GM12878 (cell line): ENCODE results near the gene KCNAB2. TPM values are rescaled to one million over a fixed set of nuclear protein-coding genes. Genes with fewer than 3 reads are reported as not detected.

ENCODE experiments used
- ATAC-seq: fragments of 200-7000 bp; cut with Tn5 transposase; 3 replicates; pipeline ENCODE4 v1.9.1; 2020; ENCODE audit warnings: mild to moderate bottlenecking, moderate library complexity
- BruUV-seq: library from RNA; stranded (reverse); fragments of 400-500 nt; replicated peaks from 2 replicates; lab custom pipeline; 2021; lab: Mats Ljungman, UMichigan
- CTCF ChIA-PET: fragments of 300-600 bp; sonication (Branson Sonifier 250); formaldehyde crosslinking; extraction: SDS; loops from one replicate; lab custom pipeline; 2021; ENCODE audit warnings: inconsistent platforms; lab: Yijun Ruan, JAX
- POLR2A ChIA-PET: fragments of 350-600 bp; formaldehyde crosslinking; extraction: SDS; loops from one replicate; lab custom pipeline; 2021; ENCODE audit warnings: inconsistent platforms; lab: Charles Lee
- RAD21 ChIA-PET: fragments of 300-600 bp; sonication (Branson Sonifier 250); formaldehyde crosslinking; loops from one replicate; lab custom pipeline; 2023; ENCODE audit warnings: antibody characterized with exemption; ENCODE audit not compliant: unreplicated experiment; lab: Charles Lee
- SMC1A ChIA-PET: fragments of 300-600 bp; sonication (Branson Sonifier 250); formaldehyde crosslinking; loops from one replicate; lab custom pipeline; 2023; ENCODE audit not compliant: unreplicated experiment, uncharacterized antibody; lab: Charles Lee
- DNase-seq: peaks from one replicate; pipeline ENCODE4 v3.0.0-alpha.2; 2011; ENCODE audit warnings: low read depth, low spot score
- FAIRE-seq: peaks from 3 replicates; lab custom pipeline; 2011; peaks lifted over from hg19 to GRCh38; lab: Jason Lieb, UNC
- H2AFZ ChIP-seq: 2 replicates; pipeline ENCODE4 v1.6.0; 2011; ENCODE audit warnings: low read depth, low read length, control low read depth; ENCODE audit not compliant: control insufficient read depth
- H3K27ac ChIP-seq: 2 replicates; pipeline ENCODE4 v1.5.1; 2011; ENCODE audit warnings: control low read depth; ENCODE audit not compliant: control insufficient read depth, insufficient read depth
- H3K27me3 ChIP-seq, 2 experiments: replicated peaks in 1 of 2; 2 replicates each; pipeline versions ENCODE4 v1.6.0 to v1.6.1; 2011; ENCODE audit warnings: low read length in 1 of 2; ENCODE audit not compliant: control insufficient read depth in 2 of 2, insufficient read depth in 2 of 2
- H3K36me3 ChIP-seq, 2 experiments: 2 replicates each; pipeline ENCODE4 v1.5.1; 2011; ENCODE audit warnings: low read length in 1 of 2; ENCODE audit not compliant: control insufficient read depth in 2 of 2, insufficient read depth in 2 of 2
- H3K4me1 ChIP-seq: 2 replicates; pipeline ENCODE4 v1.6.1; 2011; ENCODE audit warnings: mild to moderate bottlenecking, low read length, moderate library complexity, mixed read lengths; ENCODE audit not compliant: control insufficient read depth, insufficient read depth
- H3K4me2 ChIP-seq: 2 replicates; pipeline ENCODE4 v1.6.0; 2011; ENCODE audit warnings: control low read depth; ENCODE audit not compliant: control insufficient read depth, insufficient read depth
- H3K4me3 ChIP-seq: fragments of 200-600 bp; sonication (generic); 2 replicates; pipeline ENCODE4 v1.5.1; 2016
- H3K79me2 ChIP-seq: 2 replicates; pipeline ENCODE4 v1.6.0; 2011; ENCODE audit warnings: low read length; ENCODE audit not compliant: control insufficient read depth, insufficient read depth
- H3K9ac ChIP-seq: 2 replicates; pipeline ENCODE4 v1.8.0; 2011; ENCODE audit warnings: low read length, control low read depth, mixed read lengths; ENCODE audit not compliant: control insufficient read depth, insufficient read depth
- H3K9me3 ChIP-seq: replicated peaks from 3 replicates; pipeline ENCODE4 v1.5.1; 2011; ENCODE audit warnings: mild to moderate bottlenecking, low read length; ENCODE audit not compliant: control insufficient read depth, insufficient read depth
- H4K20me1 ChIP-seq: 2 replicates; pipeline ENCODE4 v1.6.0; 2011; ENCODE audit not compliant: control insufficient read depth, insufficient read depth
- CBX5 ChIP-seq: sonication (generic); IDR thresholded peaks from 2 replicates; pipeline ENCODE4 v1.6.1; 2016; ENCODE audit warnings: low read depth, moderate library complexity, mild to moderate bottlenecking, inconsistent platforms
- CEBPB ChIP-seq, 2 experiments: fragments of 150-350 bp in 1 of 2; IDR thresholded peaks; 2 replicates each; pipeline ENCODE4 v1.6.1; 2012 to 2014; ENCODE audit warnings: low read depth in 2 of 2, low read length in 2 of 2, borderline replicate concordance in 1 of 2, inconsistent platforms in 1 of 2
- CREM ChIP-seq: IDR thresholded peaks from 2 replicates; pipeline ENCODE4 v1.6.1; 2014; ENCODE audit warnings: antibody characterized with exemption, low read depth
- ELK1 ChIP-seq: IDR thresholded peaks from 2 replicates; pipeline ENCODE4 v1.6.1; 2012; ENCODE audit warnings: low read depth, low read length, improper control_type of control experiment
- YBX1 ChIP-seq: fragments of 450-650 bp; IDR thresholded peaks from 2 replicates; pipeline ENCODE4 v1.6.1; 2016; ENCODE audit warnings: antibody characterized with exemption
- WGBS: methylation state at CpG from one replicate; pipeline ENCODE4 v1.1.6; 2016; ENCODE audit warnings: low lambda C conversion rate; ENCODE audit not compliant: insufficient replicate concordance, insufficient coverage; ENCODE audit errors: missing lambda C conversion rate; 5-methylcytosine and 5-hydroxymethylcytosine counted together
- in situ Hi-C: fragments of 300-500 bp; cut with MboI; formaldehyde crosslinking; loops from 9 replicates; pipeline ENCODE4 v1.14.3; 2018; ENCODE audit warnings: mixed read lengths
- intact Hi-C: fragments of 100-400 bp; cut with micrococcal nuclease; formaldehyde crosslinking; loops from one replicate; pipeline ENCODE4 v1.14.2; 2022; ENCODE audit not compliant: unreplicated experiment
- polyA plus RNA-seq, 11 experiments: library from polyadenylated mRNA; depleted of rRNA in 4 of 11; unstranded in 6 of 11; stranded (reverse) in 5 of 11; fragments of >200 nt; fragmentation: Nextera tagmentation in 4 of 11; fragmentation: Illumina TruSeq in 1 of 11; extraction: Ambion mirVana in 4 of 11; extraction: Trizol in 1 of 11; gene quantifications; 1 replicate in 1 of 11; 2 replicates in 10 of 11; pipeline versions ENCODE4 v1.2.1 to v1.2.3, GENCODE V29; 2011 to 2016; ENCODE audit warnings: inconsistent platforms in 2 of 11, missing spikeins in 2 of 11, low read depth in 1 of 11
- total RNA-seq, 4 experiments: library from RNA; depleted of rRNA in 3 of 4; stranded (reverse); fragments of >200 nt in 3 of 4; fragmentation: Illumina TruSeq in 1 of 4; extraction: Trizol in 1 of 4; gene quantifications; 2 replicates each; pipeline versions ENCODE4 v1.2.1 to v1.2.3, GENCODE V29; 2013 to 2021

Gene KCNAB2
- total and polyA plus RNA-seq, 10 of the 15 experiments (the other 5 are each of a cell fraction or from before 2014, with no cell fraction given), result 2.9 to 123 (median 62.4) TPM

GRCh38 chr1:6003568-6004411 lies 41.9 kb upstream of the KCNAB2 start:
- H3K4me1 ChIP-seq, result no peaks in the 10 kb centered on the region
- H2AFZ ChIP-seq, result no peak overlapping the region
- TSS peak; percentile 38 for BruUV-seq
- H3K27me3 ChIP-seq, result no peaks in the 10 kb centered on the region
- RAD21 ChIA-PET, result interaction anchor here (1.7 kb wide), 1 partner anchor 9 kb away, joined by 4 read pairs; no protein-coding TSS in a partner anchor
- CTCF ChIA-PET, result interaction anchor here (1.2 kb wide), 1 partner anchor 10 kb away, joined by 3 read pairs; no protein-coding TSS in a partner anchor
- no peak for TF ChIP-seq ELK1
- no peak for TF ChIP-seq CREM
- TF ChIP-seq CEBPB (IDR thresholded peaks at IDR 0.05; ENCODE audit: borderline replicate concordance in 1 of 2, low read depth in 2 of 2, low read length in 2 of 2), result no peak
- no peak for TF ChIP-seq CBX5
- no peak for TF ChIP-seq YBX1
- no peak overlapping the region for H3K9ac ChIP-seq
- no peak overlapping the region for H3K4me2 ChIP-seq
- in situ Hi-C loops (no loop called here), intact Hi-C loops (no loop called here)
- SMC1A ChIA-PET, result interaction anchor here (1.5 kb wide), 1 partner anchor 10 kb away, joined by 4 read pairs; no protein-coding TSS in a partner anchor
- no peak overlapping the region for H3K4me3 ChIP-seq
- H4K20me1 ChIP-seq, result no peaks in the 10 kb centered on the region
- no peaks in the 10 kb centered on the region; the same call in 1 of the 2 replicates for H3K79me2 ChIP-seq
- WGBS, result 89% methylated on average over 24 of the region's 24 CpGs
- H3K27ac ChIP-seq, result no peak overlapping the region
- no peaks in the 10 kb centered on the region for H3K9me3 ChIP-seq
- no peak for FAIRE-seq
- H3K36me3 ChIP-seq, result no peaks in the 10 kb centered on the region; a peak in 1 of 4 replicates
- POLR2A ChIA-PET, result no interaction called here
- no peak for DNase-seq
- ATAC-seq, result no peak
